Stimulated activated CD8-positive, alpha-beta memory T cell treated with anti-CD3 and anti-CD28 coated beads, Interleukin-4, amount 100 ng/mL, for 4 hours (primary cell): ENCODE results near the gene PPFIBP1.
"Not testable (repeated sequence)": the region's sequence is repeated elsewhere in the genome, so short reads cannot be mapped to it uniquely, and the experiment has no call there.

Source experiments
- DNase-seq, 2 donors: peaks; one replicate each; pipeline ENCODE4 v3.0.0-alpha.2; 2020; ENCODE audit warnings: low read depth in 2 of 2, low spot score in 1 of 2

The PPFIBP1 gene

GRCh38 chr12:27588776-27589175 is 64.8 kb downstream of the PPFIBP1 start:
- DNase-seq: no peak

DNA sequence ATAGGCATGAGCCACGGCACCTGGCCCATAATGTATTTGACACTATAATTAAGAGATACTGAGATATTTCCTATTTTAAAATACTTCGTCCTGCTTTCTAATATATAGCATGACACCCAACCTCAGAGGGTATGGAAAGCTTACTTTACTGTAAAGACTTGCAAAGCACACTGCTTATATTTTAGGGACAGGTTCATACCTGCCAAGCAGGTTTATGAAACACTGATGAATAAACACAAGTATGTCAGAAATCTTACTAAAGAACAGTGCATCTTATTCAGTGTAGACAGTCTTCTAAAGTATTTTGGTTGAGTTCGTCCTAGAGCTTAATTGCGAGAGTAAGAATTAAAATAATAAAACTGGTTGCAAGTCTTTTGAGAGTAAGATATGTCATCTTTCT is 65.4 kb downstream of the PPFIBP1 start:
- no peak for DNase-seq

DNA sequence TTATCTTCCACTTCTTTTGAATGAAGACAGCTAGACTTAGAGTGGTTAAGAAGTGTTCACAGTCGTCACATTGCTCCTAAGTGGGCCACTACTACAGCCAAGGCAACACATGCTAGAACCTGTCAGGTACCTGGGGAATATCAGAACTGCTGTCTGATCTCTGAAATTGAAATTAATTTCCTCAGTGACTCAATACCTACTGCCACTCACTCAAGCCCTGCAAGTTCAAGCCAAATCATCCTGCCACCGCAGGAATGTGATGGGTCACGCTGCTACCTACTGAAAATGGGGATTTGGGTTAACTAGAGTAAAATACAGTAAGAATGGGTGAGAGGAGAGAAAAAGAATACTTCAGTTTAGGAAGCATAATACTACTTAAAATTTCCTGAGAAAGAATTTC is 67.7 kb downstream of the PPFIBP1 start:
- DNase-seq: not testable (repeated sequence)

DNA sequence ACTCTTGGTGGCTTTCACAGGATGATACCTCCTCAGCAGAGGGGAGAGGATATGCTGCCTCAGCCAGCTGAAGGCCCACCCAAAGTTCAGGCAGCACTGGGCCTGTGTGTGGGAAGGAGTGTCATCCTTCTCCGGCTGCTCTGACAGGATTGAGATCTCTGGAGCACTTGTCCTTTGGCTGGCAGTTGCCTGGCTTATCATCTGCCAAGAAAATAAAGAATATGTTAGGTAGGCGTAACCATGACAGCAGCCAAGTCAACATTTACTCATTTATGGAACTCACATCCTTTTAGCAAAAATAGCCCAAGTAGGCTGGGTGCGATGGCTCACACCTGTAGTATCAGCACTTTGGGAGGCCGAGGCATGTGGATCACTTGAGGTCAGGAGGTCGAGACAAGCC is 68.5 kb downstream of the PPFIBP1 start:
- DNase-seq: no peak

- no peak for DNase-seq
Measured at GRCh38 chr12:27593266-27593665, 69.3 kb downstream of the PPFIBP1 start.

- no peak for DNase-seq
Measured at GRCh38 chr12:27595231-27595642, 71.2 kb downstream of the PPFIBP1 start.

DNA sequence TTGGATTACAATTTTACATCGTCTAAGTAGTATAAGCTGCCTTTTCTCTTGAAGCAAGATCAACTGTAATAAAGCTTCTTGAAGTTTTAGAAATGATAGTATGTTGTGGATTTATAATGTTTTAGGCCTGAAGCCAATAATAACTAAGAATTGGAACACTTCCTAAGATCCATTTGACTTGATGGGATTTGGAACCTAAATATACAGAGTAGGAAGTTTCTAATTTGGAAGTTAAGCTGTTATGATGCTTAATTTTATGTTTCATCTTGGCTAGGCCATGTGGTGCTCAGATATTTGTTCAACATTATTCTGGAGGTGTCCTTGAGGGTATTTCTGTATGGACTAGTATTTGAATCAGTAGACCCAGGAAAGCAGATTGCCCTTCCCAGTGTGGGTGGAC is 74.9 kb downstream of the PPFIBP1 start:
- not testable (repeated sequence) for DNase-seq

GRCh38 chr12:27601056-27601828 is 77.2 kb downstream of the PPFIBP1 start:
- DNase-seq: not testable (repeated sequence)

DNA sequence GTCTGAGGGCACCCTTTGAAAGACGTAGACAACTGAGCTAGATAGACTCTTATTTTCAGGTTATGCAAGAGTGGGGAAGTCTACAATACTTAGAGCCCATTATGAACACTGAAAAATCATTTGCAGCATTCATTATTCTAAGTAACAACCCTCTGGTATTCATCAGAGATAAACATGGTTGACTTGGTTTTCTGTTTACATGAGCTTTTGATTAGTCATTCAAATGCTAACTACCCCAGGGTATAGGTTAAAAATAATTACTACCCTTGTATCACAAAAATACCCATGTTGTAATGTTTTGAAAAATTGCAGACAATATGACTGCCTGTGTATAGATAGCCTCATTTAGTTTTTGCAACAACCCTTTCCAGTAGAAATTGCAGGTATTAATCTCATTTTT is 78.5 kb downstream of the PPFIBP1 start:
- no peak for DNase-seq

DNA sequence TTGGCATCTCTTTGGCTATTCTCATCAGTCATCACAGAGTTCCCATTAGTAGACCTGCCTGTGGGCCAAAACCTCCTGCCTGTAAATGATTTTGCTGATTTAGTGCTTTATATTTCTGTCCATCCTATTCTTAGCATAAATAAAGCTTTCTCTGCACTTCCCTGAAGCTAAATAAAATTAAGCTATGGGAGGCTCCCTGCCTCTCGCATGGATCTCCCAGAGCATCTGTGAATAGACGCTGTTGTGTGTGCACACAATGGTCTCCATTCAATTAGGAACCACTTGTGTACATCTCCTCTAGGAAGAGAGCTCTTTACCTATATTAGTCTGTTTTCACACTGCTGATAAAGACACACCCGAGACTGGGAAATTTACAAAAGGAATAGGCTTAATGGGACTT is 80.4 kb downstream of the PPFIBP1 start:
- DNase-seq: no peak

DNA sequence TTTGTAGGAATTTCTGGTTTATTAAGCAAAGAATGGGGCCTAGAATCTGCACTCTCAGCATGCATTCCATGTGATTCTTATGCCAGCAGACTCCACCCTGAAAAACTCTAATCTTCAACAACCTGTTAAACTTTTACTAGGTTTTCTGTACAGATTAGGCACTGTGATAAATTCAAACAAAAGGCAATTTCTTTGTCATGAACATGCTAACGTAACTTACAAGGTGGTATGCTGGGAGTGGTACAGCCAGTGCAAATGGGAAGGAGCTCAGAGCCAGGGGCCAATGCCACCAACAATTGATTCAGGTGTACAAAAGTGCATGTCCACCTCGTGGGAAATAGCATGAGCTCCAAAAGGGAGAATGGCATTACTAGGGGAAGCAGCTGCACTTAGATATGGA is 83.0 kb downstream of the PPFIBP1 start:
- DNase-seq: no peak

GRCh38 chr12:27607591-27607990 is 83.6 kb downstream of the PPFIBP1 start:
- DNase-seq: no peak

GRCh38 chr12:27608890-27609289 is 84.9 kb downstream of the PPFIBP1 start:
- no peak for DNase-seq

GRCh38 chr12:27610374-27610773 is 86.4 kb downstream of the PPFIBP1 start:
- DNase-seq: no peak

DNA sequence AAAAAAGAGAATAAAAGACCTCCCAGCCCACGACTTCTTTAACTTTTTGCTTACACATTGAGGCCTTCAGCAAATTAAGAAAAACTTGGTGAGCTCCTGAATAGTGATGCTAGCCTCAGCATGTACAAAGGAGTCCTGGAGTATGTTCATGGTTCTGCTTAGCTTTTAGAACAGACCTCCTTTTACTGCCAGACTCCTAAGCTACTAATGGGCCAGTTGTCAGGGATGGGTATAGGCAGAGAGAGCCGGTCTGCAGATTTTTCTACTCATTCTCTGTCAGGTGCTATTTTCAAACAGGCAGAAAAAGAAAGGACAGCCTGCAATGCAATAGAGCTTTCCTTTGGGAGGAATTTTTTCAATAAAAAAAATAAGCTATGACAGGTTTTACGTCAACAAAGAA is 90.4 kb downstream of the PPFIBP1 start:
- DNase-seq: no peak

DNA sequence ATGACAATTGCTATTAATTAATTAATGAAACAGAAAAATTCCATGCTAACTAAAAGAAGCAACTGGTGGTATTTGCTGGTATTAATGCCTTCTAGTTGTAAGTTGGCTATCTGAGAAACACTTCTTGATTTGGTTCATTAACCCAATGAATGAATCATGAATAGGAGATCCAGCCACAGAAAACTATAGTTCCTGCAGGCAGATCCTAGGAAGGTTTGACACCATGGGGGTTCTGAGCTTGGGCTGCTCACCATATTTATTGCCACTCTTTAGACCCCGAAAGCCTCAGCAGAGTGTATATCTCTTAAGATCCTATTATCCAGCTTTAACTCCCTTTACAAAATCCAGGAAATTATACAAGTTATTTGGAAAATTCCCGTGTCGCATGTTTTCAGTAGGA is 90.9 kb downstream of the PPFIBP1 start:
- no peak for DNase-seq

GRCh38 chr12:27615331-27615891 is 91.4 kb downstream of the PPFIBP1 start:
- no peak for DNase-seq

DNA sequence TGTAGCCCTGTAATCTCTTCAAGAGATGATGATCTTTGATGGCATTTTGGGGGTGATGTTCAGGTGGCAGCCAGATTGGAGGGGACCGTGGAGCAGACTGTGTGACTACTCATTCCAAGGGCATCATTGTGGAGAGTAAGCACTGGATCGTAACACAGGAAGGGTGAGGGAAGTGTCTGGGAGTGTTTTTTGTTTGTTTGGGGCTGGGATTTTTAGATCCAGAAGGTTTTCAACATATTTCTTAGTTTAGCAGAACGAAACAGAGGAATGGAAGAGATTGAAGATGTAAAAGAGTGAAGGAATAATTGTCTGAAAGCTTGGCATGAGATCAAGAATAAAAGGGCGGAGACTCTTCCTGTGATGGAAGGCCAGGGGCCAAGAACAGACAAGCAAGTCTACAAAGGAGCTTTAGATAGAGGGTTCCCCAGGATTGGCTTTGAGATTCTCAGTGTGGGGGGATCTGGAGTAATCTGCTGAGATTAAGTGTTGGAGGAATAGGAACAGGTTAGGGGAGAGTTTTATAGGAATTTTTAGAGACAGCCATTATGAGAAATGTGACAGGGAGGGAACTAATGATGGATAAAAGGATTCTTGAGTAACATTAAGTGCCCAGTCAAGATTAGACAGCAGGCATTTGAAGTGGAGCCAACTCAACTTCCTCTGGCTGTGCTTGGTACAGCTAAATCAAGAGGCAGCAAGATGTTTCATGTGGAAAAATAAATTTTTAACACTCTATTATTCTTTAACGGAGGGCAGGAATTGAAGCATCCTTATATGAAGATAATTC is 92.5 kb downstream of the PPFIBP1 start:
- DNase-seq: no peak

DNA sequence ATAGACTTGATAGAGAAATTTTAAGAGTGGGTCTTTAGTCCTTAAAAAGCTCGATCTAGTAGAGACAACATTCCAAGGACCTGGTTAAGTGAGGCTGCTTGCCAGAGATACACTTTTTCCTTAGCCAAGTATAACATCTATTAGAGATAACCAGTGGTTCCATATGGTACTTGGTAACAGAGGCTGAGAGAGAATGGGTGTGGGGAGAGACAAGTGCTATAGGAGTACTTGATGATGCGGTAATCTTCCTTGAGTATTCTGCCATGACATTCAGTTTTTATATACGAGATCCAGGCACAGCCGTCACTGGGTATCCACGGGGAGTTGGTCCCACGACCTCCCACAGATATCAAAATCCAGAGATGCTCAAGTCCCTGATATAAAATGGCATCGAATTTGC is 94.8 kb downstream of the PPFIBP1 start:
- DNase-seq: no peak

DNA sequence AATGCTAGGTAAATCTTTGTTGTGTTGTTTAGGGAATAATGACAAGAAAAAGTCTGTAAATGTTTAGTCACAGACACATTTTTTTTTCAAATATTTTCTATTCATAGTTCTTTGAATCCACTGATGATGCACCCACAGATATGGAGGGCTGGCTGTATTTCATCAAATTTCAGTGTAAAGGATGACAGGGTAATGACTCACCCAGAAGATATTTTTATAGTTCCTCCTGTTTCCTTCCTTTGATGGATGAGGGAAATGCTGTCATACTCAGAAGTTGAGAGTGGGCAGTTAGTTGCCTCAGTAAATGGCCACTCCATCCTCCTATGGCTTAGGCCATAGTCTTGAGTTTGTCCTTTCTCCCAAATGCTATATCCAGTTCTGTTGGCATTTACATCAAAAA is 95.3 kb downstream of the PPFIBP1 start:
- DNase-seq: no peak

DNA sequence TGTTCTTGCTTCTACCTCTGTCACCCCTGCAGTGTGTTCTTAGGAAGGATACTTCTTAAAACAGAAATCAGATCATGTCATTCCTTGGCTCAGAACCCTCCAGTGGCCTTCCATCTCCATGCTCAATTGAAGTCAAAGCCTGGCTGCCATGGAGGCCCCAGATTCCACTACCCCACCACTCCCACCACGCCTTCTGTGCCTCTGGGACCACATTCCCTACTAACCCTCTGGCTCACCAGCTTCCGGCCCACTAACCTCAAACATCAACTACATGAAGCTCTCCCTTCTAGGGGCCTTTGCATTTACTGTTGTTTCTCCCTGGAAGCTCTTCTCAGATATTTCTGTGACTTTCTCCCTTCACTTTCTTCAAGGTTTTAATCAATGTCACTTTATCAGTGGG is 96.1 kb downstream of the PPFIBP1 start:
- DNase-seq: no peak
